Measurements from ENCODE around the gene TRIM40.

Gene TRIM40

DNA sequence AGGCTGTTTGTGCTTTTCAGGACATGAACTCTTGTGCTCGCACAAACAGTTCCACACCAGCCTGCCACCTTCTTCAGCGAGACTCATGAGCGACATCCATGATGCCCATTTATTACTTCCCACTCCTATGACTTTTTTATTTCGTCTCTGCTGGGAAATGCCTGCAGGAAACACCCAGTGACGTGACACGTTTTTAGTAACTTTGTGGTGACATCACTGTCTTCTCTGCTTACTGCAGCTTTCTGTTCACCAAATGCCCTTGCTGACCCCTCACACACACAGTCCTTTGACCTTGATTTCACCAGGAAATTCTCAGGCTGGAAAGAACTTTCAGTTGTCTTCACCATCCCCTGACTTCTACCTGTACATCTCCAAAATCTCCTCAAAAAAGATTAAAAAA, 8.9 kb downstream of the TRIM40 start:
- H3K9ac ChIP-seq (ENCODE audit: low read length): no peak overlapping the region
- H4K20me1 ChIP-seq (ENCODE audit: insufficient read depth, low read length): no peaks in the 10 kb centered on the region
- H3K4me2 ChIP-seq (ENCODE audit: low read depth, low read length): no peak overlapping the region
- no peak overlapping the region for H3K4me3 ChIP-seq (ENCODE audit: low read length)
- H3F3A ChIP-seq (ENCODE audit: insufficient read depth, low read length): no peaks in the 10 kb centered on the region
- no peaks in the 10 kb centered on the region for H3K9me2 ChIP-seq (replicated peaks; ENCODE audit: insufficient read depth, low read length)
- no peak for TF ChIP-seq EZH2phosphoT487 (IDR thresholded peaks at IDR 0.05; ENCODE audit: low read length)
- TF ChIP-seq, protein P1, sequence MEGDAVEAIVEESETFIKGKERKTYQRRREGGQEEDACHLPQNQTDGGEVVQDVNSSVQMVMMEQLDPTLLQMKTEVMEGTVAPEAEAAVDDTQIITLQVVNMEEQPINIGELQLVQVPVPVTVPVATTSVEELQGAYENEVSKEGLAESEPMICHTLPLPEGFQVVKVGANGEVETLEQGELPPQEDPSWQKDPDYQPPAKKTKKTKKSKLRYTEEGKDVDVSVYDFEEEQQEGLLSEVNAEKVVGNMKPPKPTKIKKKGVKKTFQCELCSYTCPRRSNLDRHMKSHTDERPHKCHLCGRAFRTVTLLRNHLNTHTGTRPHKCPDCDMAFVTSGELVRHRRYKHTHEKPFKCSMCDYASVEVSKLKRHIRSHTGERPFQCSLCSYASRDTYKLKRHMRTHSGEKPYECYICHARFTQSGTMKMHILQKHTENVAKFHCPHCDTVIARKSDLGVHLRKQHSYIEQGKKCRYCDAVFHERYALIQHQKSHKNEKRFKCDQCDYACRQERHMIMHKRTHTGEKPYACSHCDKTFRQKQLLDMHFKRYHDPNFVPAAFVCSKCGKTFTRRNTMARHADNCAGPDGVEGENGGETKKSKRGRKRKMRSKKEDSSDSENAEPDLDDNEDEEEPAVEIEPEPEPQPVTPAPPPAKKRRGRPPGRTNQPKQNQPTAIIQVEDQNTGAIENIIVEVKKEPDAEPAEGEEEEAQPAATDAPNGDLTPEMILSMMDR (IDR thresholded peaks at IDR 0.05; ENCODE audit: low read length): no peak
- no peak overlapping the region for H3K27ac ChIP-seq (ENCODE audit: low read length)
- H3K4me1 ChIP-seq (ENCODE audit: low read length): no peaks in the 10 kb centered on the region
- H2AFZ ChIP-seq (ENCODE audit: low read length): no peak overlapping the region
- peaks cover 11% of the 10 kb centered on the region; the same call in 1 of the 2 replicates for H3K27me3 ChIP-seq (replicated peaks; ENCODE audit: insufficient read depth, low read length)
- DNase-seq: no peak
- no peaks in the 10 kb centered on the region for H3K9me3 ChIP-seq (replicated peaks; ENCODE audit: insufficient read depth, low read length)
- no peaks in the 10 kb centered on the region for H3K36me3 ChIP-seq (replicated peaks; ENCODE audit: insufficient read depth, low read length)
- H3K79me2 ChIP-seq (ENCODE audit: low read length): no peaks in the 10 kb centered on the region

DNA sequence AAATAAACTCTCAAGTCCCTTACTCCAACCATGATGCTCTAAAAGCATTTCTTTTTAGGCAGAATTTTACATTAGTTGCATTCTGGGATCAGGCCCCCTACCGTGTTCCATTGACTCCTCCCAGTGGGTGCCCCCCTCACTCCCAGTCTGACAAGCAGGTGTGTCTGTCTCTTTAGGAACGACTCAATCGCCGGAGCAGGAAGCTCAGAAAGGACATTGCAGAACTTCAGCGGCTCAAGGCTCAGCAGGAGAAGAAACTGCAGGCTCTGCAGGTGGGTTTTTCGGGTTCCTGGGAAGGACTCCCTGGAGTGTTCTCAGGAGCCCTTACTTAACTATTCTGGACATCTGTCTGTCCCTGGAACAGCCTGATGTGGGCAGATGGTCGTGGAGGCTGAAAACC, 9.9 kb downstream of the TRIM40 start:
- DNase-seq: no peak
- no peaks in the 10 kb centered on the region for H3K79me2 ChIP-seq (ENCODE audit: low read length)
- no peak overlapping the region for H3K4me3 ChIP-seq (ENCODE audit: low read length)
- H3K27me3 ChIP-seq (replicated peaks; ENCODE audit: insufficient read depth, low read length): peaks cover 11% of the 10 kb centered on the region; the same call in 1 of the 2 replicates
- TF ChIP-seq EZH2phosphoT487 (IDR thresholded peaks at IDR 0.05; ENCODE audit: low read length): no peak
- TF ChIP-seq, protein P1 (IDR thresholded peaks at IDR 0.05; ENCODE audit: low read length): no peak
- no peak for TF ChIP-seq EZH2 (optimal IDR thresholded peaks at IDR 0.05; ENCODE audit: low read depth, low read length)
- H3K9ac ChIP-seq (ENCODE audit: low read length): no peak overlapping the region
- no peaks in the 10 kb centered on the region for H3K36me3 ChIP-seq (replicated peaks; ENCODE audit: insufficient read depth, low read length)
- H3K9me2 ChIP-seq (replicated peaks; ENCODE audit: insufficient read depth, low read length): no peaks in the 10 kb centered on the region
- no peak overlapping the region for H2AFZ ChIP-seq (ENCODE audit: low read length)
- no peaks in the 10 kb centered on the region for H3F3A ChIP-seq (ENCODE audit: insufficient read depth, low read length)
- H4K20me1 ChIP-seq (ENCODE audit: insufficient read depth, low read length): no peaks in the 10 kb centered on the region
- H3K27ac ChIP-seq (ENCODE audit: low read length): no peak overlapping the region
- no peak overlapping the region for H3K4me2 ChIP-seq (ENCODE audit: low read depth, low read length)
- no peaks in the 10 kb centered on the region for H3K9me3 ChIP-seq (replicated peaks; ENCODE audit: insufficient read depth, low read length)
- H3K4me1 ChIP-seq (ENCODE audit: low read length): no peaks in the 10 kb centered on the region

DNA sequence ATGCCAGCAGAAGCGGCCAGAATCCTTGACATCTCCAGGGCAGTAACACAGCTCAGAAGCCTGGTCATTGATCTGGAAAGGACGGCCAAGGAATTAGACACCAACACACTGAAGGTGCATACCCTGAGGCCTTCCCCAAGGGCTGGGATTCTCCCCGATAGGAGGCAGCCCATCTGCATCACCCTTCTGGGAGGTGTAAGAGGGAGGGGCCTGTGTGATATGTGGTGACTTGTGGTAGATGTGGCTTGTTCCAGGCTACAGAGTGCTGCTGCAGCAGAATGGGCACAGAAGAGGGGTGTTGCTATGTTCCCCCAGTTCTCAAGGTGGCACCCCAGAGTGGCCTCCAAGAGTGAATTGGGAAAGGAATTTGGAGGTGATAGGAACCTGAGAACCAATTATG, 11.2 kb downstream of the TRIM40 start:
- no peak for DNase-seq
- H3K4me2 ChIP-seq (ENCODE audit: low read depth, low read length): no peak overlapping the region
- no peak overlapping the region for H3K4me3 ChIP-seq (ENCODE audit: low read length)
- no peaks in the 10 kb centered on the region for H3F3A ChIP-seq (ENCODE audit: insufficient read depth, low read length)
- H2AFZ ChIP-seq (ENCODE audit: low read length): no peak overlapping the region
- no peak overlapping the region for H3K9ac ChIP-seq (ENCODE audit: low read length)
- H3K9me3 ChIP-seq (replicated peaks; ENCODE audit: insufficient read depth, low read length): no peaks in the 10 kb centered on the region
- peaks cover 9% of the 10 kb centered on the region; the same call in 1 of the 2 replicates for H3K27me3 ChIP-seq (replicated peaks; ENCODE audit: insufficient read depth, low read length)
- H3K27ac ChIP-seq (ENCODE audit: low read length): no peak overlapping the region
- no peaks in the 10 kb centered on the region for H4K20me1 ChIP-seq (ENCODE audit: insufficient read depth, low read length)
- H3K9me2 ChIP-seq (replicated peaks; ENCODE audit: insufficient read depth, low read length): no peaks in the 10 kb centered on the region
- H3K36me3 ChIP-seq (replicated peaks; ENCODE audit: insufficient read depth, low read length): no peaks in the 10 kb centered on the region
- no peak for TF ChIP-seq EZH2 (optimal IDR thresholded peaks at IDR 0.05; ENCODE audit: low read depth, low read length)
- TF ChIP-seq EZH2phosphoT487 (IDR thresholded peaks at IDR 0.05; ENCODE audit: low read length): no peak
- TF ChIP-seq, protein P1 (IDR thresholded peaks at IDR 0.05; ENCODE audit: low read length): no peak
- no peaks in the 10 kb centered on the region for H3K79me2 ChIP-seq (ENCODE audit: low read length)
- no peaks in the 10 kb centered on the region for H3K4me1 ChIP-seq (ENCODE audit: low read length)

Measured in MM.1S (cell line).